ENCODE measurements around the gene CBLL1. TPM values are rescaled to one million over a fixed set of nuclear protein-coding genes. Genes with fewer than 3 reads are reported as not detected.

CBLL1 gene
- total and polyA plus RNA-seq, 2 of the 13 experiments (the other 11 are each of a cell fraction or from before 2014, with no cell fraction given): 8.8 to 10.5 TPM

DNA sequence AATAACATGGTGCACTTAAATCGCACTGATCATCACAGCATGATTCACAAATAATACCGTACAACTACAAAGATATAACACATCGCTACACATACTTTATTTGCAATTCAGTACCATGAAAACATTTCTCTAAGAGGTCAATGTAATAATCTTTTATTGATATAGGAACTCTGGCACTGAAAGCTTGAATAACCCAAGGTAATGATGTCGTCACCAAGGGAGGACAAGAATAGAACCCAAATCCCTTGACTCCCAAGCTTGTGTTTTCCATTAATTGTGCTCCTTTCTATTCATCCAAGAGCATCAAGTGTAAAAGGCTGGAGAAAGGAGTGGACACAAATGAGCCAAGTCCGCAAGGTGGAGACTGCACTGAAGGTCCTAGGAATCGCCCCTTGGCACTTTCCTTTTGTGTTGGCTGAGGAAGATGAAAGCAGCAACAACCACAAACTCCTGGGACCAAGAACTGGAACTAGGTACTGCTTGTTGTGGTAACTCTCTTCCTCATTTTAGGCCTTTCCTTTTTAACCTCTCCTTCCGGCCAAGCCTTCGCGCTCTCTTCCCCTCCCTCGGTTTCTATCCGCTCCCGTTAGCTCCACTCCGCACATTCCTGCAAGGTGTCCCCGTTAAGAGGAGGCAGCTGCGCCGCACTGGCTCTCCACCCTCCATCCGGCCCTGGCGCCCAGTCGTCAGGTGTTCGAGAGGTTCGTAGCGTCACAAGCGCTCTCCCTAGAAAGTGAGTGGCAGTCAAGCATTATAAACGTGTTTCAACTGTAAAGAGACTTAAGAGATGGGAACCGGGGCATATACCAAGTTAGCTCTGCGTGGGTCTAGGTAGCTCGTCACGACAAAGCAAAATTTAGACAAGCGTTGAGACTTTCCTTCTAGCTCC lies 1.0 kb upstream of the CBLL1 start (continued):
- TF ChIP-seq, protein P1, sequence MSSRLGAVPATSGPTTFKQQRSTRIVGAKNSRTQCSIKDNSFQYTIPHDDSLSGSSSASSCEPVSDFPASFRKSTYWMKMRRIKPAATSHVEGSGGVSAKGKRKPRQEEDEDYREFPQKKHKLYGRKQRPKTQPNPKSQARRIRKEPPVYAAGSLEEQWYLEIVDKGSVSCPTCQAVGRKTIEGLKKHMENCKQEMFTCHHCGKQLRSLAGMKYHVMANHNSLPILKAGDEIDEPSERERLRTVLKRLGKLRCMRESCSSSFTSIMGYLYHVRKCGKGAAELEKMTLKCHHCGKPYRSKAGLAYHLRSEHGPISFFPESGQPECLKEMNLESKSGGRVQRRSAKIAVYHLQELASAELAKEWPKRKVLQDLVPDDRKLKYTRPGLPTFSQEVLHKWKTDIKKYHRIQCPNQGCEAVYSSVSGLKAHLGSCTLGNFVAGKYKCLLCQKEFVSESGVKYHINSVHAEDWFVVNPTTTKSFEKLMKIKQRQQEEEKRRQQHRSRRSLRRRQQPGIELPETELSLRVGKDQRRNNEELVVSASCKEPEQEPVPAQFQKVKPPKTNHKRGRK (CRISPR knock-in tag; IDR thresholded peaks at IDR 0.05): peak; percentile 18; the same call in 1 of the 2 replicates
- TF ChIP-seq NBN (conservative IDR thresholded peaks at IDR 0.05): no peak
- TF ChIP-seq ZFP37 (CRISPR knock-in tag; IDR thresholded peaks at IDR 0.05; ENCODE audit: borderline replicate concordance): peak; percentile 59; the same call in 1 of the 2 replicates
- no peak for TF ChIP-seq MAFG (CRISPR knock-in tag; IDR thresholded peaks at IDR 0.05)
- peak; percentile 42; the same call in 1 of the 2 replicates for TF ChIP-seq MYNN (CRISPR knock-in tag; IDR thresholded peaks at IDR 0.05; ENCODE audit: low read depth)
- TF ChIP-seq FOXK2 (IDR thresholded peaks at IDR 0.05): no peak
- TF ChIP-seq ZBTB21 (CRISPR knock-in tag; IDR thresholded peaks at IDR 0.05): no peak
- no peak for TF ChIP-seq MTF2 (CRISPR knock-in tag; IDR thresholded peaks at IDR 0.05; ENCODE audit: borderline replicate concordance)
- TF ChIP-seq SUZ12 (IDR thresholded peaks at IDR 0.05; ENCODE audit: low read depth, low read length): no peak
- TF ChIP-seq RARG (CRISPR knock-in tag; IDR thresholded peaks at IDR 0.05; ENCODE audit: low read depth): no peak
- peak; percentile 33; the same call in 1 of the 2 replicates for TF ChIP-seq MEF2D (CRISPR knock-in tag; IDR thresholded peaks at IDR 0.05)
- TF ChIP-seq ZNF598 (CRISPR knock-in tag; IDR thresholded peaks at IDR 0.05; ENCODE audit: borderline replicate concordance): no peak
- TF ChIP-seq ZNF263 (CRISPR knock-in tag; IDR thresholded peaks at IDR 0.05): no peak
- 0 out of 2 replicates have a peak, but pooled peaks have one; percentile 9 for TF ChIP-seq ZBTB2 (CRISPR knock-in tag; IDR thresholded peaks at IDR 0.05; ENCODE audit: low read depth)
- TF ChIP-seq, protein P2, sequence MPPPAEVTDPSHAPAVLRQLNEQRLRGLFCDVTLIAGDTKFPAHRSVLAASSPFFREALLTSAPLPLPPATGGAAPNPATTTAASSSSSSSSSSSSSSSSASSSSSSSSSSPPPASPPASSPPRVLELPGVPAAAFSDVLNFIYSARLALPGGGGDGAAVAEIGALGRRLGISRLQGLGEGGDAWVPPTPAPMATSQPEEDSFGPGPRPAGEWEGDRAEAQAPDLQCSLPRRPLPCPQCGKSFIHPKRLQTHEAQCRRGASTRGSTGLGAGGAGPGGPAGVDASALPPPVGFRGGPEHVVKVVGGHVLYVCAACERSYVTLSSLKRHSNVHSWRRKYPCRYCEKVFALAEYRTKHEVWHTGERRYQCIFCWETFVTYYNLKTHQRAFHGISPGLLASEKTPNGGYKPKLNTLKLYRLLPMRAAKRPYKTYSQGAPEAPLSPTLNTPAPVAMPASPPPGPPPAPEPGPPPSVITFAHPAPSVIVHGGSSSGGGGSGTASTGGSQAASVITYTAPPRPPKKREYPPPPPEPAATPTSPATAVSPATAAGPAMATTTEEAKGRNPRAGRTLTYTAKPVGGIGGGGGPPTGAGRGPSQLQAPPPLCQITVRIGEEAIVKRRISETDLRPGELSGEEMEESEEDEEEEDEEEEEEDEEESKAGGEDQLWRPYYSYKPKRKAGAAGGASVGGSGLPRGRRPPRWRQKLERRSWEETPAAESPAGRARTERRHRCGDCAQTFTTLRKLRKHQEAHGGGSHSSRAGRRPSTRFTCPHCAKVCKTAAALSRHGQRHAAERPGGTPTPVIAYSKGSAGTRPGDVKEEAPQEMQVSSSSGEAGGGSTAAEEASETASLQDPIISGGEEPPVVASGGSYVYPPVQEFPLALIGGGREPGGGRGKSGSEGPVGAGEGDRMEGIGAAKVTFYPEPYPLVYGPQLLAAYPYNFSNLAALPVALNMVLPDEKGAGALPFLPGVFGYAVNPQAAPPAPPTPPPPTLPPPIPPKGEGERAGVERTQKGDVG (CRISPR knock-in tag; IDR thresholded peaks at IDR 0.05; ENCODE audit: borderline replicate concordance): 0 out of 2 replicates have a peak, but pooled peaks have one; percentile 57
- TF ChIP-seq TARDBP (CRISPR knock-in tag; IDR thresholded peaks at IDR 0.05): 0 out of 2 replicates have a peak, but pooled peaks have one; percentile 7
- no peak for TF ChIP-seq MNT (IDR thresholded peaks at IDR 0.05)
- TF ChIP-seq KDM4B (CRISPR knock-in tag; IDR thresholded peaks at IDR 0.05): 0 out of 2 replicates have a peak, but pooled peaks have one; percentile 17
- peak; percentile 31; the same call in 1 of the 2 replicates for TF ChIP-seq TGIF2 (CRISPR knock-in tag; IDR thresholded peaks at IDR 0.05)

Data from HepG2 (cell line).